Ammon's horn (tissue), 1 donor: ENCODE measurements around the gene UROC1.
A peak's percentile ranks its signal among the peaks of the same experiment; 100 is the strongest.

Experiments used
- DNase-seq: peaks from one replicate; pipeline ENCODE4 v3.0.0-alpha.2; 2016; ENCODE audit warnings: low spot score

The UROC1 gene

GRCh38 chr3:126494970-126495230 lies 22.7 kb downstream of the UROC1 start:
- DNase-seq, result no peak

GRCh38 chr3:126494204-126494969 lies 23.2 kb downstream of the UROC1 start:
- peak; percentile 35 for DNase-seq

- no peak for DNase-seq
These were observed 23.8 kb downstream of the UROC1 start for GRCh38 chr3:126493739-126494138.

GRCh38 chr3:126493051-126493450 lies 24.5 kb downstream of the UROC1 start:
- DNase-seq, result no peak

GRCh38 chr3:126491221-126492013 lies 26.2 kb downstream of the UROC1 start:
- no peak for DNase-seq

- DNase-seq, result no peak
These were observed 27.0 kb downstream of the UROC1 start for GRCh38 chr3:126490619-126491018.

GRCh38 chr3:126488886-126489569 lies 28.5 kb downstream of the UROC1 start:
- DNase-seq, result no peak

GRCh38 chr3:126488185-126488584 lies 29.4 kb downstream of the UROC1 start:
- DNase-seq, result no peak

GRCh38 chr3:126487151-126487771 lies 30.3 kb downstream of the UROC1 start:
- no peak for DNase-seq

- no peak for DNase-seq
These were observed 31.2 kb downstream of the UROC1 start for GRCh38 chr3:126486360-126486847.

GRCh38 chr3:126485956-126486355 lies 31.6 kb downstream of the UROC1 start:
- DNase-seq, result no peak

- no peak for DNase-seq
These were observed 32.2 kb downstream of the UROC1 start for GRCh38 chr3:126485176-126485897.

- DNase-seq, result no peak
These were observed 32.9 kb downstream of the UROC1 start for GRCh38 chr3:126484662-126485061.

- DNase-seq, result no peak
These were observed 33.4 kb downstream of the UROC1 start for GRCh38 chr3:126484148-126484547.

GRCh38 chr3:126483321-126483761 lies 34.2 kb downstream of the UROC1 start:
- no peak for DNase-seq

GRCh38 chr3:126482503-126483255 lies 34.9 kb downstream of the UROC1 start:
- DNase-seq, result no peak

GRCh38 chr3:126481808-126482502 lies 35.6 kb downstream of the UROC1 start:
- no peak for DNase-seq

- DNase-seq, result no peak
These were observed 36.7 kb downstream of the UROC1 start for GRCh38 chr3:126480861-126481260.

GRCh38 chr3:126480206-126480605 lies 37.4 kb downstream of the UROC1 start:
- no peak for DNase-seq

- DNase-seq, result no peak
These were observed 37.9 kb downstream of the UROC1 start for GRCh38 chr3:126479642-126480041.
